HK-2 (cell line): Measurements from ENCODE around the gene COL4A1.

ENCODE experiments used
- DNase-seq: peaks from one replicate; pipeline ENCODE4 v3.0.0-alpha.2; 2018; ENCODE audit not compliant: unreplicated experiment

Gene COL4A1

DNA sequence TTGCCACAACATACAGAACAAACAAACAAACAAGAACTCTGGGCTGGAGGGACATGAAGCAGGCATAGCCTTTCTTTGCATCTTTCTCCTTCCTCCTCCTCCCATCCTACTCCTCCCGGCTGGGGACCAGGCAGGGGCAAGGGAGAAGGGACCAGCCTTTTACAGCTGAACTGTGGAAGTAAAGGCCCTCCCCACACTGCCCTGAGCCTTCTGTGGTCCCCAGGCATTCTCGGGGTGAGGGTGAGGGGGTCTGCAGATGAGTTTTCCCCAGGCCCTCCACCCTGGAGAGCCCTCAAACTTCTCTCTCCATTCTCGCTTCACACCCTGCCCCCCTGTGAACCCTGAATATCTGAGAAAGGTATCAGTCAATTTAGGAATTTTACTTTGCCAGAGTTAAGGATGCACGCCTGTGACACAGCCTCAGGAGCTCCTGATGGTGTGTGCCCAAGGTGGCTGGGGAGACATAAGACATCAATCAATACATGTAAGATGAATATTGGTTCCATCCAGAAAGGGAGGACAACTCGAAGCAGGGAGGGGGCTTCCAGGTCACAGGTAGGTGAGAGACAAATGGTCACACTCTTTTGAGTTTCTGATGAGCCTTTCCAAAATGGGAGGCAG lies 170.9 kb downstream of the COL4A1 start:
- no peak for DNase-seq

DNA sequence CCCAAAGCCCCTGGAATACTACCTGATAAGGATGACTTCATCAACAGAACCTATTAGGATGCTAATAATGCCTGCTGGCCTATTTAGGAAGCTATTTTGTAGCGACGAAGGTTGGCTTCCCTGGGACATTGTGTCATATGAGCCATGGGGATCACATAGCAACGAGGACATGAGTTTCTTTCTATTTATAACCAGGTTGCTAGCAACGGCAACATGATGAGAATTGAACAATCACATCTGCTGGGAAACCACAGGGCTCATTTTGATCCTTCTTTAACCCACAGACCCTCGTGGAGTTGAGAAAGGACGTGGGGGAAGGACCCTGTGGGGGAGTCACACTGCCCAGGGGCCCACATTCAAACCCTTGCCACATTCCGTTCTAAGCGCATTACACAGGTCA lies 172.2 kb downstream of the COL4A1 start:
- DNase-seq: no peak

DNA sequence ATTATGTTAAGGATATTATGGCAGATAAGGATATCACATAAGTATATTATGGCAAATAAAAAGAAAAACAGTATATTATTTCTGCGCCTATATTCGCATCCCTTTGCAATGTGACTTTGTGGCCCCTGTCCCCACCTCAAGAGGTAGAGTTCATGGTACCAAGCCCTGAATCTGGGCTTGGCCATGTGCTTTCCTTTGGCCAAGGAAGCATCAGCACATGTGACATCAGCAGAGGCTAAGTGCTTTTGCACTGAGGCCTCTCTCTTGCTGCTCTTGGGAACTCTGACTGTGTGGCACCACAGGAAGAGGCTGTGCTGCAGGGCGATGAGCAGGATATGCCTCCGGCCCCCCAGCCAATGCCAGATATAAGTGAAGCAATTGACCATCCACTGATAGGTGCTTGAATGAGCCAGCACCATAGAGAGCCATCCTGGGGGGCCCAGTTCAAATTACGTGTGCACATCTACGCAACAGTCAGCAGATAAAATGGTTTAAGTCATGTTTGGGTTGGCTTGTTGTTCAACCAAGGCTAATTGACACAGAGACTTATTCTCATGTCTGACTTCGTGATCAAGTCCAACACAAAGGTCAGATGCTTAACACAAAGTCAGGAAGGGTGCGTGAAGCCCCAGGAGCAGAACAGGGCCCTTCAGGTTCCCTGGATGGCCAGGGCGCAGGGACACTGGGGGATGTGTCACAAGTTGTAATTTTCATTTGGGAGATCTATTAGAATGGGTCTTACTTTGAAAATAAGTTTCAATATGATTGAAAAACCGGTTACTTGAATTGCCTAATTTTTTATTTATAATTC lies 173.3 kb downstream of the COL4A1 start:
- no peak for DNase-seq

DNA sequence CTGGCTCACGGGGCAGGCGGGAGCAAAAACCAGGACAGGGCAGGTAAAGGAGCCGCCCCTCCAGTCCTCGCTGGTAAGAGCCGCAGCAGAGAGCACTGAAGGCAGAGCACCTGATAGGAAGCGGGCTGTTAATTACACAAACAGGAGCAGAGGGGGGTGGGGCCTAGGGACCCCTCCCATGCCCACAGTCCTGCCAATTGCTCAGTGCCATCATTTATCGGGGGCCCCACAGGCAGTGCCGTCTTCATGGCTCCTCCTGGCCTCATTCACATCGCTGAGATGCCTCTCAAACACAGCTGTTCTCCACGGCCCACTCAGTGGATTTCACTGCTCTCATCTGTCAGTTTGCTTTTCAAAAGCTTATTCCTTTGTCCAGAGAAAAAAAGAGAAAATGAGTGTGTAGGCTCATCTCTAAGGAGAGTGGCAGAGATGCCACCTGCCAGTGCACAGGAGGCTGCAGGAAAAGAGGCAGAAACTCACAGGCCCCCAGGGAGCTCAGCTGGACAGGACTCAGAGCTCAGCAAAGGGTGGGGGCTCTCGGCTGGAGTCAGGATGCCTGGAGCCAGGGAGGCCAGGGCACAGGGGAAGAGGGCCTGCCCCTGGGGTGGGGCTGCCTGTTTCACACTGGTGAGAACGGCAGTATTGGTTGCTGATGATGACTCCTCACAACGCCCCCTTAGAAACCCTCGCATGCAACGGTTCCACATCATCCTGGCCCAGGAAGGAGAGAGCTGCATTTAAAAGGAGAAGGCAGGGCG lies 174.6 kb downstream of the COL4A1 start:
- no peak for DNase-seq

DNA sequence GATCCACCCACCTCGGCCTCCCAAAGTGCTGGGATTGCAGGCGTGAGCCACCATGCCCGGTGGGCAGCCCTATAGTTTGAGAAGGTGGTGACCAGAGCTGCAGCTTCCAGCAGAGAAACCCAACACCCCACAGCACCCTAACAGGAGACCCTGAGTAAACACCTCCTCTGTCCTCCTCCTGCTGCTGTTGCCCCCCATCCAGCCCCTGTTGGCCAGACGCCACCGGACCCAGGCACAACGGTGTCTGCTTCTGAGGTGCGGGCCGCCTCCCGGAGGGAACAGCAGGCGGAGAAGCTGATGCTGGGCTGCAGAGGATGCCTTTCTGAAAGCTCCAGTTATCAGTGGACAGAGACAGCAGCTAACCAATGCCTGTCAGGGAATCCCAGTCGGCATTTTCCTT lies 175.5 kb downstream of the COL4A1 start:
- no peak for DNase-seq

DNA sequence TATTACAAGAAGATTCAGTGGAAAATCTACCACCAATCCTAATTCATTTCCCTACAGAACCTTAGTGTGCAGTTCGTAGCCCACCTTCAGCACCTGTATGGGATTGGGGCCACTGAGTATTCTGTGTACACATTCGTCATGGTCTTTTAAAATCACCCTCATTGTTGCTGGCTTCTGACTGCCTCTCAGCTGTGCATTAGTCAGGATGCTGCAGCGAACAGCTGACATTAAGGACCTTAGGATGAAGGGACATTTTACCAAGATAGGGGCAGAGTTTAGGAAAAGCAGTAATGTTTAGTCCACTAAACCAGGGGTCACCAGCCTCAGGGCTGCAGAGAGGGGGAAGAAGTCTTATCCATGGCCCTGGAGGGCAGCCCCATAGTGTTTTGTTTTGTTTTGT lies 176.5 kb downstream of the COL4A1 start:
- no peak for DNase-seq

DNA sequence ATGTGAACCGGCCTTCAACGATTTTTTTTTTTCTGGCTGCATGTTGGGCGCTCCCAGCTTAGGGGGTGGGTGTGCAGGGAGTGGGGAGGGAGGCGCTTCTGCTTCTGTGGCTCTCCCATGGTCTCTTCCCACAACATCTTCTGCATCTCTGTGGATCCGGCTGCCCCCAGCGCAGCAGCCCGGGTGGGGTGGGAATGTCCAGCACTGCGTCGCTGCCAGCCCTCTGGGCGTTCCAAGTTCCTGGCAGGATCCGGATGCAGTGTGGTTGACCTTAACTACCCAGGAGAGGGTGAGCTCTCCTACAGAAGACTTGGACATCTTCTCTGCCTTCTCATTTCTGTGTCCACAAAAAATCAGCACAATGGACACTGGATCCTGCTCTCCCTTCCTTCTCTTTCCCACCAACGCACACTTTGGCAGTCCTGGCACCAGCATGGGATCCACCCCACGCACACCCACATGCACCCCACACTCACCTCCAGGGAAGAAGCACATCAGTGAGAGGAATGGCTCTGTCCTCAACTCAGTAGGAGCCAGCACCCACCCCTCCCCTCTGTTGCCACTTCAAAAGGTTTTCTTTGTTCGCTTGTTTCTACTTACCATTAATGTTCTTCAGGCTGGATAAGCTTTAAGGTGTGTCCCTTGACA lies 177.3 kb downstream of the COL4A1 start:
- DNase-seq: no peak

DNA sequence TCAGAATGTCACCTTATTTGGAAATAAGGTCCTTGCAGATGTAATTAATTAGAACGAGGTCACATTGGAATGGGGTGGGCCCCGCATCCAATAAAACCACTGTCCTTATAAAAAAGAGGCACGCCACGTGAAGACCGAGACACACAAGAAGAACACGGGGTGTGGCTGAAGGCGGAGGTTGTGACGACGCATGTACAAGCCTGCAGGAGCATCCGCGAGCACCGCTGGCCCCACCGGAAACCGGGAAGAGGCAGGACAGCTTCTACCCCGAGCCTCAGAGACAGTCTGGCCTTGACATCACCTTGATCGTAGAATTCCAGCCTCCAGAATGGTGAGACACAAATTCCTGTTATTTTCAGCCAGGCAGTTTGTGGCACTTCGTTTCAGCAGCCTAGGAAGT lies 177.9 kb downstream of the COL4A1 start:
- no peak for DNase-seq

DNA sequence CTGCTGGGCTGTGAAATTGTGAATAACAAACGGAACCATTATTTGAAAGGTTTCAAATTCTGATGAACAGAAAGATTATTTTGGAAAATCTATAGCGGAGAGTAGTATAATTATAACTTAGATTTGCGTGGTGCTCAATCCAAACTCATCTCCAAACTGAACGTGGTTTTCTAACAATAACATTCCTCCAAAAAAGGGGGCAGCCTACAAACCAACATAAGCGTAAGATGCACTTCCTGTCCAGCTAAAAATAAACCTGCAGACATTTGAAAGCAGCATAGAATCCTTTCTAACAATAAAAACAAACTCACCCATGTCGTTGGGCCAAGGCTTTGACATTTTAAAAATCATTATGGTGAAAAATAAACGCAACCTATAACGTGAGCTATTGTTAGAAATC lies 178.4 kb downstream of the COL4A1 start:
- no peak for DNase-seq

DNA sequence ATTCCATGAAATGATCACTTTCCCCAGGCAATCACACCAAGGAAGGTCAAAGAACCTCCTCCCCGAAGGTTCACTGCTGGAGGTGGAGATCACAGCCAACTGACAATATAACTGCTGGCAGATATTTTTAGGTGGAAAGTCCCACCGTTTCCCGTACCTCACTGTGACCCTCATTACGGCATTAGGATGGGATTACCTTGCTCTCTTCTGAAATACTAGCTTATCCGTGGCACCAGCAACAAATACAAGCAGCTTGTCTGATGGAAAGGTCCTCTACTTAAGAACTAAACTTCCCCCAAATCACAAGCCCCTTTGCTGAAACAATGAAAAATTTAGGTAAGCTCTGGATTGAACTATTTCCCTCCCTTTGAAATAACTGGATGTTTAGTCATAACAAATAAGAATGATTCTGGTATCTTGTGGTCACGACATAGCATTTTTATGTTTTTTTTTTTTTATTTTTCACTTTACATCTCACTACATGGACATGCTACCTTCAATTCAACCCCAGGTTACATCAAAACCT lies 178.9 kb downstream of the COL4A1 start:
- DNase-seq: no peak

DNA sequence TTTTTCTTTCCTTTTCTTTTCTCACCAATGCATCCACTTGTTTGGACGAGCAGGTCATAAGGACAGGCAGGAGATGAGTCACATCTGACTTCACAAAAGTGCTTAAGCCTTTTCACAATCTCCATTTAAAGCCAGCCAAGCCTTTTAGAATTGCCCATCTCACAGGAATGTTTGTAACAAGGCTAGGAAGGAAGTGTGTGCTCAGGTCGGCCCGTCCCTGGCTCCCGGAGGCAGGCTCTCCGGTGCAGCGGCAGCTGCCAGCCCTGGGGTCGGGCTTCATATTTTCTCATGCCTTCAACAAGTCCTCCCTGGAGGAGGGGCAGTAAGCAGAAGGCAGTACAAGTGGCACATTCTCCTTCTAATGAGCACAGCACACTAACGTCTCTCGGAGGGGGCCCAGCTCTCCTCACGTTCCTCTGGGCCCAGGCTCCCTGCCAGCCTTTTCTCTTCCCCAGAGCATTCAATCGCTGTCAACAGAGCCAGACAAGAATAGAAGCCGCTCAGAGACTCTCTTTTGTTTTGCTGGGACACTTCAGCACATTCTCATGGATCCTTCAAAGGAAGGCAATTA lies 180.5 kb downstream of the COL4A1 start:
- DNase-seq: peak; percentile 58

DNA sequence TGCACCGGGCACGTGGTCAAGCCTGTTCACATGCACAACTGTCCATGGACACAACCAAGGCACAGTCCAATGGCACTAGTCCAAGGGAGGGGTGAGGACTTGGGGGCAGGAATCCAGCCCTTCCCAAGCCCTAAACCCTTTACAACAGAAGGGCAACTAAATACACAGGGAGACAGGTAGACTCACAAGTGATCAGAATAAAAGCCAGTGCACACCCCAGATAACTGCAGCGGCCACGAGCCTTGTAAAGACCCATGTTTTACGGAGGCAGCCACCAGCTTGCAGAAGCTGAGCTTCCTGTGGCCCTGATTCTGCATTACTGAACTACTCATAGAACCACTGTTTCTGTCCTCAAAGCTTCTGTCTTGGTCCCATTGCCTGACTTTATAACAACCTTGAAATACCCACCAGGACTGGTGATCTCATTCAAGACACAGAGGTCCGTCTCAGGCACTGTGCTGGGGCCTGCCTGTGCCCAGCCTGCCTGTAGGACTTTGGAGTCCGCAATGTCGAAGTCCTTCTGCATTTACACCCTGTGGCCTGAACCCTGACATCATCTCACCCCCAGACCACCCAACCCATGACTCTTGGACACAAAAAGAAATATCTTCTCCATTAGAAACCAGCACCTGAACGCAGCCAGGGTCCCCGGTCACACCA lies 181.2 kb downstream of the COL4A1 start:
- DNase-seq: no peak

DNA sequence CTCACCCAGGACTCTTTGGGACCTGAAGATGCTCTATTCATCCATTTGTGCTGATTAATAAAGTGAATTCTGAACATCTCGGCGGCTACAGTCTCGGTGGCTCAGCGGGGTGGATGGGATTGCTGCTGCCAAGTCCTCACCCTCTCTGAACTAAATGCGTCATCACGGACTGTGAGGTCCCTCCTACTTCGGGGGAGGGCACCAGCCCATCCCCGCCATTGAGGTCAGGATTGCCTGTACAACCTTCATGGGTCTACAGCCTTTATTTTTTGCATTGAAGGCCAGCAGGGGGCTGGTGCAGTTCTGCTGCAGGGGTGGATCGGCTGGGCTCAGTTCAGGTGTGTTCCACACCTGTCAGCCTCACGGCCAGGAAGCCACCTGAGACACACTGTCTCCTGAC lies 181.8 kb downstream of the COL4A1 start:
- no peak for DNase-seq

DNA sequence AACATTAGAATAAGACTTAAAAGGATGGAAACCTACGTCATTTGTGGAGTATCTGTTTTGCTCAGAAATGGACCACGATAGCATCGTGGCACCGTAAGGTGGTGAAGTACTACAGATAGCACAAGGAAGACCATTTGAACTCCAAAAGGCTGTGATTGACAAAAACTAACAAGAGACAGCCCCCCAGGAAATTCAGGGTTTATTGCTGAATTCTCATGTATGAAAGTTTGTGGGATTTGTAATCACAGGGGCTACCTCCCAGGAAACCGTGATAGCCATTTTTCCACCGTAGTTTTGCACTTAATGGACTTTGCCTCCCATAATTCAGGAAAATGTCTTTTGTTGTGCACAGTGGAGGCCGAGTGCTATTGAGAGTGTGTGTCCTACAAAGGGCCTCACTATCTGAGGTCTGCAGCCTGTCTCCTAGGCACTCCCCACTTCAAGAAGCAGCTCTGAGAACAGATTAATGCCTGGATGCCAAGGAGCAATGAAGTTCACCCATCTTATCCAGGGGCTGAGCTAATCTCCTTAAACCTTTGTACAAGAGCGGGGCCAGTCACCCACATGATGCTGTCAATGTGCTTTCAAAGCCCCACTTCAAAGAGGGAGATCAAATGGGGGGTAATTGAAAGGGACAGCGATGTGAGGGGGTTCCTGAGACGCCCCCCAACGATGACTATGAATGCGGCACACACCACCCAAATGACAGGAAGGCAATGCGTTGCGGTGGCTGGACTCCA lies 182.6 kb downstream of the COL4A1 start:
- DNase-seq: no peak

DNA sequence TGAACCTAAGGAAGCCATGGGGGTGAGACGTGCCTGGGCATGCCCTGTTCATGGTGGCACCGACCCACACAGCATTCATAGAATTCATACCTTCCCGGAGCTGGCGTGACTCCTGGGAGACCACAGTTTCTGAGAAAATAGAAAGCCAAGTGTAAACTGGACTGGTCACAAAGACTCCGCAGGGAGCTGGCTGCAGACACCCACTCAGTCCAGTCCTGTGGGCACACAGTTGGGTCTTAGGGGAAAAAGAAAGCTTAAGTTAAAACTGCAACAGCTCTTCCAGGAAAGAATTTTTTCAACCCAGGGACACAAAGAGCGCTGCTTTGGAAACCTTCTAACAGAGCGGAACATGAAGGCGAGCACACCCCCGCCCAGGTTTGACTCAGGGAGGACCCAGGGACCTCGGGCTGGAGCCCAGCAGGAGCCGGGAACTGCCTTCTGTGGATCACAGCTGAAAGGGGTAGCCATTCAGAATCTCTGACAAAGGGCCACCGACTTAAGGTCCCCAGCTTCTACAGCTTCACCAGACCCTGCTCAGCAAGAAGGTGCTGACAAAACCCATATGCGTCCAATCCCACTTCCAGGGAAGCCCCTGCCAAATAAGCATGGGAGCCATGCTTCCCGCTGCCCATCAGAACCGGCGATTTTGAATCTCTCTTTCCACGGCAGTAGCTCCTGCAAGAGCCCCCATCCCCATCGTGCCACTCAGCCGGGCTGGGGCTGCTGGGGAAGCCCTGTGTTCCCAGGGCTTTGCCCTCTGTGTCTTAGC lies 183.7 kb downstream of the COL4A1 start:
- no peak for DNase-seq

DNA sequence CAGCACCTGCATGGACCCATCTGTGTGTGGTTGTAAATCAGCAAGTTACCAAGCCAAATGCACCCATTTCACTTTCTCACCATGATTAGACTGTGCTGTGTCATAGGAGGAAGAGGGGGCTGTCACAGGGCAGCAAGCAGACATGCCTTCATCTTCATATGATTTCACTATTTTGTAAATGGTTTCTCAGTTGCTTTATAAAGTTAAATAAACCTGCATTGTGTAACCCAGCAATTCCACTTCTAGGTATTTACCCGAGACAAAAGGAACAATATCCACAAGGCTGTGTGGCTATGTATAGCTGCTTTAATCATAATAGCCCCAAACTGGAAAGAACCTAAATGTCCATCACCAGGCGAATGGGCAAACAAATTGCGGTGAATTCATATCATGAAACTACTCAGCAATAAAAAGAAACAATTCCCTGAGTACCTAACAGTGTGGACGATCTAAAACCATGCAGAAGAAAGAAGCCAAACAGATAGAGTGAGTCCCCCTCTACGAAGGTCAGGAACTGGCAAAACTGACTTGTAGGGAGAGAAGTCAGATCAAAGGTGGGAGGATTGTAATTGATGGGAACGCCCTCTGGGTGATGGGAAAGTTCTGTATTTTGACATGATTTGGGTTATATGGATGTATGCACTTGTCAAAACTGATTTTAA lies 185.4 kb downstream of the COL4A1 start:
- DNase-seq: no peak

DNA sequence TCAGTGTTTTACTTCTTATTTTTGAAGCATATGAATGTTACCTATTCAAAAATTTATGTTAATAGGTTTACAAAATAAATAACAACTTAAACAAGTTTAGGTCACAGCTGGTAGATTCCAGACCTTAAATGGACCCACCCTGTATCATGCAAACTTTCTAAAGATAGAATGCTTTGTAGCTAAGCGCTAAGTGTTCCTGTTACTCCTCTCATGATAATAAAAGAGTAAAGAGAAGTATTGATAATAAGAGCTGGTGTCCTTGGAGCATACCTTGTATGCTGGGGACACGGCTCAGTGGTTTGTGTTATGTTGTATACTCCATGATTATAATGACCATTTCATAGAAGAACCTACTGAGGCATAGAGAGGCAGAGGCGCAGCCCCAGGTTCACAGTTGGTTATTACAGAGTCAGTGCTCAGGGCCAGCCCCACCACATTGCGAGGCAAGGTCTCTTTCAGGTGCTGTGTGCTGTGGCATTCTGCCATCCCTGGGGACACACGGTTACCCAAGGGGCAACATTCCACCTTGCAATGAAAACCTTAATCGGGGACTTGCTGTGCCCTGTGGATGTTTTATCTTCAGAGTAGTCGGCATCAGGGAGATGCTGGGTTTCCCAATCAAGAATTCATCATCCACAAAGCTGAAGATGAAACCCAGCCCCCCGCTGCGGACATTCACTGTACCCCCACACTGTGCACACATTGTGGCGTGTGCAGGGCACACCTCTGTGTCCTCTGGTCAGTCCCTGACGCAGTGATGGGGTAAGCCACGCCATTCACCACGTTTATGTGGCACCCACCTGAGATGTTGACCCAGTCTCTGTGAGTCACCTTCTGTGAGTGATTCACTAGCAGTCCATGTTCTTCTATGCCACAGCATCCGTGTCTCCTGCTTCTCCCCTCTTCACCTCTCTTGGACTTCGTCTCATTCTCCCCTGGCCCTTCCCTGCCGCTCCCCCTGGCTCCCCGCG lies 186.7 kb downstream of the COL4A1 start:
- DNase-seq: no peak

DNA sequence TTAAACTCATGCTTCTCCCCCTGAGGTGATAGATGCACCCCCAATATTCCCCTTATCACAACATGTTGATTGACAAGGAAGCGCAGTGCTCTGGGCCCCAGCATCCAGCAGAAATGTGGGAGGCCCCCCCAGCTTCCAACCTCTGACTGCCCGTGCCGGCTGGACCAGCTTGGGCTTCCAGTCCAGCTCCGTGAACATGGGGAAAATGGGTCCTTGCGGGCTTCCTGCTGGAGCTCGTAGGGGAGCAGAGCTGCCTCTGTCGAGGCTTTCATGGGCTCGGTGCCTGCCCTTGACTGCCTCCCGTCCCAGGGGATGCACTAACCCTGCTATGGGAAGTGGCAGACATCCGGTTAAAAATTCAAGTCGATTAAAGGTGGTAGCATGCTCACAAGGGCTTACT lies 188.9 kb downstream of the COL4A1 start:
- no peak for DNase-seq
